ENCODE results near the gene TBXAS1. TPM values are rescaled to one million over a fixed set of nuclear protein-coding genes. Genes with fewer than 3 reads are reported as not detected.

The TBXAS1 gene
- total RNA-seq, 1 donor from 2014 or later = 6.2 TPM

GRCh38 chr7:140025814-140026433, 196.9 kb downstream of the TBXAS1 start:
- DNase-seq = no peak

GRCh38 chr7:140026935-140027334, 197.9 kb downstream of the TBXAS1 start:
- no peak for DNase-seq

- DNase-seq = no peak
Measured at GRCh38 chr7:140027858-140028257, 198.8 kb downstream of the TBXAS1 start.

- no peak for DNase-seq
Measured at GRCh38 chr7:140028311-140028710, 199.2 kb downstream of the TBXAS1 start.

GRCh38 chr7:140029072-140029471, 200.0 kb downstream of the TBXAS1 start:
- no peak for DNase-seq

GRCh38 chr7:140031364-140031763, 202.3 kb downstream of the TBXAS1 start:
- no peak for DNase-seq

GRCh38 chr7:140033036-140033435, 204.0 kb downstream of the TBXAS1 start:
- DNase-seq = no peak

GRCh38 chr7:140033779-140034363, 204.8 kb downstream of the TBXAS1 start:
- no peak for DNase-seq

- DNase-seq = no peak
Measured at GRCh38 chr7:140034421-140034820, 205.4 kb downstream of the TBXAS1 start.

- no peak for DNase-seq
Measured at GRCh38 chr7:140035400-140036223, 206.5 kb downstream of the TBXAS1 start.

- no peak for DNase-seq
Measured at GRCh38 chr7:140036224-140036962, 207.3 kb downstream of the TBXAS1 start.

GRCh38 chr7:140039066-140039465, 210.0 kb downstream of the TBXAS1 start:
- DNase-seq = no peak

- DNase-seq = no peak
Measured at GRCh38 chr7:140039896-140040295, 210.8 kb downstream of the TBXAS1 start.

GRCh38 chr7:140041659-140042385, 212.8 kb downstream of the TBXAS1 start:
- no peak for DNase-seq

- DNase-seq = no peak
Measured at GRCh38 chr7:140042386-140042670, 213.3 kb downstream of the TBXAS1 start.

- DNase-seq = no peak
Measured at GRCh38 chr7:140044251-140044650, 215.2 kb downstream of the TBXAS1 start.

GRCh38 chr7:140045697-140046096, 216.6 kb downstream of the TBXAS1 start:
- DNase-seq = no peak

- DNase-seq = no peak
Measured at GRCh38 chr7:140047197-140047596, 218.1 kb downstream of the TBXAS1 start.

GRCh38 chr7:140048138-140048537, 219.1 kb downstream of the TBXAS1 start:
- no peak for DNase-seq

GRCh38 chr7:140048989-140049338, 219.9 kb downstream of the TBXAS1 start:
- no peak for DNase-seq

GRCh38 chr7:140049339-140050024, 220.4 kb downstream of the TBXAS1 start:
- DNase-seq = no peak

GRCh38 chr7:140050100-140050499, 221.0 kb downstream of the TBXAS1 start:
- DNase-seq = no peak

All from skin of body (tissue), 2 donors.